T-helper 1 cell treated with Interleukin-12 subunit alpha and Interleukin-12 subunit beta and Interleukin-4 antibody, amounts not matched to agents 30 μg/mL and 1 μg/mL, for 36 hours (primary cell): Measurements from ENCODE around the gene SPRR3.

Experiments used
- H3K27ac Mint-ChIP-seq: one replicate; pipeline ENCODE4 v1.8.0; 2021; ENCODE audit warnings: mild to moderate bottlenecking, mixed read lengths
- H3K27me3 Mint-ChIP-seq: one replicate; pipeline ENCODE4 v1.8.0; 2021; ENCODE audit warnings: low read depth, mixed read lengths
- H3K36me3 Mint-ChIP-seq: one replicate; pipeline ENCODE4 v1.8.0; 2021; ENCODE audit warnings: low read depth, mixed read lengths
- H3K4me1 Mint-ChIP-seq: one replicate; pipeline ENCODE4 v1.8.0; 2021; ENCODE audit warnings: low read depth, mixed read lengths
- H3K4me3 Mint-ChIP-seq: one replicate; pipeline ENCODE4 v1.8.0; 2021; ENCODE audit warnings: mild to moderate bottlenecking, moderate library complexity, mixed read lengths
- H3K9me3 Mint-ChIP-seq: one replicate; pipeline ENCODE4 v1.8.0; 2021; ENCODE audit warnings: mixed read lengths

SPRR3 gene

DNA sequence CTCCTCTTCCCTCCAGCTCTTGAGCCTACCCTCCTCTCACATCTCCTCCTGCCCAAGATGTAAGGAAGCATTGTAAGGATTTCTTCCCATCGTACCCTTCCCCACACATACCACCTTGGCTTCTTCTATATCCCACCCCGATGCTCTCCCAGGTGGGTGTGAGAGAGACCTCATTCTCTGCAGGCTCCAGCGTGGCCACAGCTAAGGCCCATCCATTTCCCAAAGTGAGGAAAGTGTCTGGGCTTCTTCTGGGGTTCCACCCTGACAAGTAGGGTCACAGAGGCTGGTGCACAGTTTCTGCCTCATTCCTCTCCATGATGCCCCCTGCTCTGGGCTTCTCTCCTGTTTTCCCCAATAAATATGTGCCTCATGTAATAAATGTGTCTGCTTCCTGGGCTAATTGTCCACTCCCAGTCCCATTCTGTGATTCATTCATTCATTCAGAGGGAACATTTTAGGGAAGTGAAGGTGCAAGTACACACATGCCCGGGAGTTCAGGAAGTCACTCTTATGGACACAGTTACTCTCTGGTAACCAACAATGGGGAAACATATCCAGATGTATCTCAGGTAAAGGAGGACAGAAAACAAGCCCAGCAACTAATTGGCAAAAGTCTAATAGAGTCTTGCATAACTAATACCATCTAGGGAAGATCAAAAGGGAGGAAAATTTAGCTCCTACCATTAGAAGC lies 29.2 kb upstream of the SPRR3 start:
- Mint-ChIP-seq H3K4me3 (no peak overlapping the region), H3K27me3 (peaks cover 5% of the 10 kb centered on the region), H3K9me3 (no peaks in the 10 kb centered on the region), H3K27ac (no peak overlapping the region), H3K4me1 (no peaks in the 10 kb centered on the region), H3K36me3 (no peaks in the 10 kb centered on the region)

- no peaks in the 10 kb centered on the region for H3K36me3 Mint-ChIP-seq
- no peaks in the 10 kb centered on the region for H3K9me3 Mint-ChIP-seq
- no peak overlapping the region for H3K27ac Mint-ChIP-seq
- H3K4me3 Mint-ChIP-seq, result no peak overlapping the region
- no peaks in the 10 kb centered on the region for H3K4me1 Mint-ChIP-seq
- H3K27me3 Mint-ChIP-seq, result peaks cover 5% of the 10 kb centered on the region
These were observed 24.9 kb upstream of the SPRR3 start for GRCh38 chr1:152976688-152977087.

GRCh38 chr1:152977614-152978013 lies 23.9 kb upstream of the SPRR3 start:
- Mint-ChIP-seq H3K27me3 (peaks cover 5% of the 10 kb centered on the region), H3K36me3 (no peaks in the 10 kb centered on the region), H3K4me3 (no peak overlapping the region), H3K9me3 (no peaks in the 10 kb centered on the region), H3K27ac (no peak overlapping the region), H3K4me1 (no peaks in the 10 kb centered on the region)

- Mint-ChIP-seq H3K4me1 (no peaks in the 10 kb centered on the region), H3K36me3 (no peaks in the 10 kb centered on the region), H3K9me3 (no peaks in the 10 kb centered on the region), H3K27me3 (peaks cover 10% of the 10 kb centered on the region), H3K27ac (no peak overlapping the region), H3K4me3 (no peak overlapping the region)
These were observed 20.9 kb upstream of the SPRR3 start for GRCh38 chr1:152980676-152981075.

GRCh38 chr1:152981146-152981871 lies 20.2 kb upstream of the SPRR3 start:
- Mint-ChIP-seq H3K27ac (no peak overlapping the region), H3K9me3 (no peaks in the 10 kb centered on the region), H3K27me3 (peaks cover 9% of the 10 kb centered on the region), H3K4me3 (no peak overlapping the region), H3K36me3 (no peaks in the 10 kb centered on the region), H3K4me1 (no peaks in the 10 kb centered on the region)

DNA sequence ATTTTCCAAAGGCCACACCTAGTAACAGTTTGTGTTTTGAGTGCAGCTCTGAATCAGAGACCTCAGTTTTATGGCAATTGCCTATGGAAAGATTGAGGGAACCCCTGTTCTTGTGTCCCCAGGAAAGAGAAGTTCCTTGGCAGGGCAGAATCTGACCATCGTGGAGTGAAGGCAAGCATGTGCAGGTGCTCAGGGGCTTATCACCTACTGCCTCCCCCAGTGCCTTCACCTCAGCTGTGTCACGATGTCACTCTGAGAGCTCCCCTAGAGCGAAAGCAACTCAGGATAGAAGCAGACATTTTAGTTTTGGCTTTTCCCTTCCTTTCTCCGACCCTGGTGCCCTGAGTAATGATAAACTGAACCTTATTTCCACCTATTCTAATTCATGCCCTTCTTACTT lies 19.5 kb upstream of the SPRR3 start:
- no peaks in the 10 kb centered on the region for H3K36me3 Mint-ChIP-seq
- peaks cover 10% of the 10 kb centered on the region for H3K27me3 Mint-ChIP-seq
- no peaks in the 10 kb centered on the region for H3K9me3 Mint-ChIP-seq
- H3K27ac Mint-ChIP-seq, result no peak overlapping the region
- H3K4me1 Mint-ChIP-seq, result no peaks in the 10 kb centered on the region
- H3K4me3 Mint-ChIP-seq, result no peak overlapping the region

GRCh38 chr1:152983234-152983633 lies 18.3 kb upstream of the SPRR3 start:
- H3K9me3 Mint-ChIP-seq, result no peaks in the 10 kb centered on the region
- H3K27ac Mint-ChIP-seq, result no peak overlapping the region
- H3K4me3 Mint-ChIP-seq, result no peak overlapping the region
- H3K36me3 Mint-ChIP-seq, result no peaks in the 10 kb centered on the region
- peaks cover 10% of the 10 kb centered on the region for H3K27me3 Mint-ChIP-seq
- no peaks in the 10 kb centered on the region for H3K4me1 Mint-ChIP-seq

GRCh38 chr1:152983743-152984142 lies 17.8 kb upstream of the SPRR3 start, which contains the start of gene SPRR1A:
TSS of gene SPRR1A (plus strand) at chr1:152984081. CDS start at chr1:152985231, 1,150 bp downstream.
- no peaks in the 10 kb centered on the region for H3K4me1 Mint-ChIP-seq

GRCh38 chr1:152986578-152986977 lies 15.0 kb upstream of the SPRR3 start:
- Mint-ChIP-seq H3K36me3 (no peaks in the 10 kb centered on the region), H3K4me3 (no peak overlapping the region), H3K9me3 (no peaks in the 10 kb centered on the region), H3K27me3 (peaks cover 16% of the 10 kb centered on the region), H3K4me1 (no peaks in the 10 kb centered on the region), H3K27ac (no peak overlapping the region)

More at GRCh38 chr1:152983743-152984142, 17.8 kb upstream of the SPRR3 start, which contains the start of gene SPRR1A:
- Mint-ChIP-seq H3K9me3 (no peaks in the 10 kb centered on the region), H3K4me3 (no peak within 1 kb of the TSS), H3K27me3 (peaks cover 13% of the 10 kb centered on the region), H3K36me3 (no peaks in the 10 kb centered on the region), H3K27ac (no peak within 1 kb of the TSS)

DNA sequence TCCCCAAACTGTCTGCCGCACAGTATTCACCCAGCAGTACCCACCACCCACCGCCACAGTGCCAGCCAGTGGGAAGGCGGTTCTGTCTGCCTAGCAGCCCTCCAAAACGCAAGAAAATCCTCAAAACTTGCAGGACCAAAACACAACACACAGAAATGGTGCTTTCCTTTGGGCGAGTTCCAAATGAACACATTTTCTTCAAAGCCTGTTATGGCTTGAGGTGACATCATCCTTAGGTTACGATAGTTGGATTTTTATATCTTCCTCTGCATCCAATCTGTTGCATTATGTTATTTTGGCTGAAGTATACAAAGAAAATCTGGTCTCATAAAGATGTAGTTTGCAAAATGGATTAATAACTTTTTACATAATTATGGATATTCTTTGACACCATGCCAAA lies 8.4 kb upstream of the SPRR3 start:
- Mint-ChIP-seq H3K9me3 (no peaks in the 10 kb centered on the region), H3K36me3 (no peaks in the 10 kb centered on the region)

GRCh38 chr1:152995842-152996241 lies 5.7 kb upstream of the SPRR3 start:
- no peak overlapping the region for H3K27ac Mint-ChIP-seq
- H3K4me3 Mint-ChIP-seq, result no peak overlapping the region
- H3K27me3 Mint-ChIP-seq, result peaks cover 9% of the 10 kb centered on the region
- H3K9me3 Mint-ChIP-seq, result no peaks in the 10 kb centered on the region
- H3K4me1 Mint-ChIP-seq, result no peaks in the 10 kb centered on the region
- H3K36me3 Mint-ChIP-seq, result no peaks in the 10 kb centered on the region

More for the DNA sequence above, 8.4 kb upstream of the SPRR3 start:
- H3K27me3 Mint-ChIP-seq, result peaks cover 15% of the 10 kb centered on the region
- no peak overlapping the region for H3K4me3 Mint-ChIP-seq
- no peak overlapping the region for H3K27ac Mint-ChIP-seq
- H3K4me1 Mint-ChIP-seq, result no peaks in the 10 kb centered on the region

- no peak overlapping the region for H3K27ac Mint-ChIP-seq
- H3K4me3 Mint-ChIP-seq, result no peak overlapping the region
- H3K27me3 Mint-ChIP-seq, result peaks cover 9% of the 10 kb centered on the region
- H3K36me3 Mint-ChIP-seq, result no peaks in the 10 kb centered on the region
- H3K9me3 Mint-ChIP-seq, result no peaks in the 10 kb centered on the region
- no peaks in the 10 kb centered on the region for H3K4me1 Mint-ChIP-seq
These were observed 4.7 kb upstream of the SPRR3 start for GRCh38 chr1:152996633-152997400.

GRCh38 chr1:152997901-152998300 lies 3.6 kb upstream of the SPRR3 start:
- Mint-ChIP-seq H3K27me3 (peaks cover 9% of the 10 kb centered on the region), H3K4me1 (no peaks in the 10 kb centered on the region), H3K27ac (no peak overlapping the region), H3K36me3 (no peaks in the 10 kb centered on the region), H3K9me3 (no peaks in the 10 kb centered on the region), H3K4me3 (no peak overlapping the region)

DNA sequence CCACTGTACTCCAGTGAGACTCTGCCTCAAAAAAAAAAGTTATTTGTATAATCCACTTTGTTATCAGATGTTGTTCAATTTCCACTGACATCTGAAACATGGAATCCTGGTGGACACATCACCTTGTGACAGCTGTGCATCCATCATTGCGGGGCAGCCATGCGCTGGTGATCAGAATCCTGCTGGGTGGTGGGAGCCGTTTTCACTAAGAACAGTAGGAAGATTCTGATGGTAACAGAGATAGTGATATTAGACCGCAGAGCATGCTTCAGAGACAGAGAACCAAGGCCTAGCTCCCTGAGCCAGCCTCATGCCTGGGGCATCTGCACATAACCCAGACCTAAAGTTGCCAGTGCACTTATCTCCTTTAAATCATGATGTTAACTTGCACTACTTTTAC lies 3.1 kb upstream of the SPRR3 start:
- no peak overlapping the region for H3K4me3 Mint-ChIP-seq
- H3K27ac Mint-ChIP-seq, result no peak overlapping the region
- H3K9me3 Mint-ChIP-seq, result no peaks in the 10 kb centered on the region
- no peaks in the 10 kb centered on the region for H3K36me3 Mint-ChIP-seq
- no peaks in the 10 kb centered on the region for H3K4me1 Mint-ChIP-seq
- peaks cover 9% of the 10 kb centered on the region for H3K27me3 Mint-ChIP-seq

DNA sequence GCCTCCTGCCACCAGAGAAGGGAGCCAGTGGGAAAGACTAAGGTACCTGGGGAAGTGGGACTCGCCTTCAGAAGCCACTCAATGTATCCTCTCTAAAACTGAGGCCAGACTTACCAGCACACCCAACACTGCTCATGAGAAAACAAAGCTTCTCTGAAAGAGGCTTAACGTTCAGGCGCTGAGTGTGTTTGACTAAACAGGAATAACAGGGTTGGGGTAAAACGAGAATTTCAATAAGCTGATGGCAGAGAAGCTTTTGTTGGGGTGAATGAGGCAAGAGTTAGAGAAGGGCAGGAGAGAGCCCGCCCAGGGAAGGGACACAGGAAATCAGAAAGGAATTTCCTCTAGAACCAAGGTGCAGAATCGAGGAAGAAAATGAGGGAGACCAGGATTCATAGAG lies 1.7 kb upstream of the SPRR3 start:
- Mint-ChIP-seq H3K27ac (no peak overlapping the region), H3K4me1 (no peaks in the 10 kb centered on the region), H3K4me3 (no peak overlapping the region), H3K27me3 (peaks cover 6% of the 10 kb centered on the region), H3K36me3 (no peaks in the 10 kb centered on the region), H3K9me3 (no peaks in the 10 kb centered on the region)
